C4-2B (cell line): Measurements from ENCODE around the gene RANBP3.

ENCODE experiments used
- ZFX ChIP-seq: fragments of 450-650 bp; IDR thresholded peaks from 2 replicates; pipeline ENCODE4 v1.6.1; 2017
- TF ChIP-seq, protein P1 (sequence below): fragments of 450-650 bp; conservative IDR thresholded peaks from 2 replicates; pipeline ENCODE4 v1.5.1; 2017; ENCODE audit warnings: mild to moderate bottlenecking

DNA sequence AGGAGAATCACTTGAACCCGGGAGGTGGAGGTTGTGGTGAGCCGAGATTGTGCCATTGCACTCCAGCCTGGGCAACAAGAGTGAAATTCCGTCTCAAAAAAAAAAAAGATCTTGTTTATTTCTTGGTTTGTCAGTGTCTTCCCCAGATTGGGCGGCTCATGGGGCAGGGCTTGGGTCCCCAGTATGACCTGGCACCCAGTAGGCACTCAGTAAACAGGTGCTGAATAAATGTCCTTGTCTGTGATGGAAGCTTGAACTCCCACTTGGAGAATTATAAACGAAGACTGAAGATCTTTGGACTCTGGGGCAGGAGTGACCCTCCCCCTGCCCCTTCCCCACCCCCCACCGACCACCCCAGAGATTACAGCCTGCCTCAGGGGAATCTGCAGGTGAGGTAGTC lies 97.7 kb downstream of the RANBP3 start:
- TF ChIP-seq, protein P1, sequence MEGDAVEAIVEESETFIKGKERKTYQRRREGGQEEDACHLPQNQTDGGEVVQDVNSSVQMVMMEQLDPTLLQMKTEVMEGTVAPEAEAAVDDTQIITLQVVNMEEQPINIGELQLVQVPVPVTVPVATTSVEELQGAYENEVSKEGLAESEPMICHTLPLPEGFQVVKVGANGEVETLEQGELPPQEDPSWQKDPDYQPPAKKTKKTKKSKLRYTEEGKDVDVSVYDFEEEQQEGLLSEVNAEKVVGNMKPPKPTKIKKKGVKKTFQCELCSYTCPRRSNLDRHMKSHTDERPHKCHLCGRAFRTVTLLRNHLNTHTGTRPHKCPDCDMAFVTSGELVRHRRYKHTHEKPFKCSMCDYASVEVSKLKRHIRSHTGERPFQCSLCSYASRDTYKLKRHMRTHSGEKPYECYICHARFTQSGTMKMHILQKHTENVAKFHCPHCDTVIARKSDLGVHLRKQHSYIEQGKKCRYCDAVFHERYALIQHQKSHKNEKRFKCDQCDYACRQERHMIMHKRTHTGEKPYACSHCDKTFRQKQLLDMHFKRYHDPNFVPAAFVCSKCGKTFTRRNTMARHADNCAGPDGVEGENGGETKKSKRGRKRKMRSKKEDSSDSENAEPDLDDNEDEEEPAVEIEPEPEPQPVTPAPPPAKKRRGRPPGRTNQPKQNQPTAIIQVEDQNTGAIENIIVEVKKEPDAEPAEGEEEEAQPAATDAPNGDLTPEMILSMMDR, result no peak
- no peak for TF ChIP-seq ZFX
